HG03196 (cell line): Measurements from ENCODE around the gene DIPK2A.

Source experiments
- ATAC-seq: cut with Tn5 transposase; IDR thresholded peaks from one replicate; pipeline ENCODE4 v1.9.1; 2021; ENCODE audit not compliant: unreplicated experiment

DIPK2A gene, protein sequence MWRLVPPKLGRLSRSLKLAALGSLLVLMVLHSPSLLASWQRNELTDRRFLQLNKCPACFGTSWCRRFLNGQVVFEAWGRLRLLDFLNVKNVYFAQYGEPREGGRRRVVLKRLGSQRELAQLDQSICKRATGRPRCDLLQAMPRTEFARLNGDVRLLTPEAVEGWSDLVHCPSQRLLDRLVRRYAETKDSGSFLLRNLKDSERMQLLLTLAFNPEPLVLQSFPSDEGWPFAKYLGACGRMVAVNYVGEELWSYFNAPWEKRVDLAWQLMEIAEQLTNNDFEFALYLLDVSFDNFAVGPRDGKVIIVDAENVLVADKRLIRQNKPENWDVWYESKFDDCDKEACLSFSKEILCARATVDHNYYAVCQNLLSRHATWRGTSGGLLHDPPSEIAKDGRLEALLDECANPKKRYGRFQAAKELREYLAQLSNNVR

DNA sequence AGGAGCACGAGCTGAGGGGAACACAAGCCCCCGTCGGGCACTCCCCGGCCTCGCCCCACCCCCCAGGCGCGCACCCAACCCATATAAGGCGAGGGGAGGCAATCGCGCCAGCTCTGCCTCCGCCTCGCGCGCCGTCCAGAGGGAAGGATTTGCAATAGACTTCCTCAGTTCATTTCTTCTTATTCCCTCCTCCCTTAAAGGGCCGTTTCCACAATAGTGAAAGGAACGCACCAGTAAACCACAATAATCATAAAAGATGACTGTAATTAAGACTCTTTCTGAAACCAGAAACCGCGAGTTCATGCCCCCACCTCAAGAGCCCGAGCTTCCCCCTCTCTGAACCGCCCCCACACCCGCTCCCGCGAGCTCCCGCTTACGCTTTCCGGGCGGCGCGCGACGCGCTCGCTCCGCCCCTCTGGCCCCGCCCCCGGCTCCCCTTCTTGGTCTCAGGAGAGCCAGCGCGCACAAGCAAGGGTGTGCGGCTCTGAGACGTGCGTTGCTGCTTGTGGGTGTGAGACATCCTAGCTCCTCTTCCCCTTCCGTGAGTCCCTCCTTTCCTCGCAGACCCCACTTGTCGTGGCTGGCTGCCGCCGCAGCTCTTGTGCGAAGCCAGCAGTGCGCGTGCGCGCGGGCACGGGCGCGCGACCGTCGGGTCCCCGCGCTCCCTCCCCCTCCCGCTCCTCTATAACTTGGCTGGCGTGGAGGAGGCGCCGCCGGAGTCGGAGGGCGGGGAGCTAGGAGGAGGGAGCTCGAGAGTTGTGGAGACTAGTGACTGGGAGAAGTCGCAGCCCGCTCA lies at the start of gene DIPK2A:
Gene DIPK2A, plus strand, starts transcription at position 465 of the 796 bp plus-strand sequence. CDS start 510 bp downstream, outside the sequence.
- peak; percentile 58 for ATAC-seq

DNA sequence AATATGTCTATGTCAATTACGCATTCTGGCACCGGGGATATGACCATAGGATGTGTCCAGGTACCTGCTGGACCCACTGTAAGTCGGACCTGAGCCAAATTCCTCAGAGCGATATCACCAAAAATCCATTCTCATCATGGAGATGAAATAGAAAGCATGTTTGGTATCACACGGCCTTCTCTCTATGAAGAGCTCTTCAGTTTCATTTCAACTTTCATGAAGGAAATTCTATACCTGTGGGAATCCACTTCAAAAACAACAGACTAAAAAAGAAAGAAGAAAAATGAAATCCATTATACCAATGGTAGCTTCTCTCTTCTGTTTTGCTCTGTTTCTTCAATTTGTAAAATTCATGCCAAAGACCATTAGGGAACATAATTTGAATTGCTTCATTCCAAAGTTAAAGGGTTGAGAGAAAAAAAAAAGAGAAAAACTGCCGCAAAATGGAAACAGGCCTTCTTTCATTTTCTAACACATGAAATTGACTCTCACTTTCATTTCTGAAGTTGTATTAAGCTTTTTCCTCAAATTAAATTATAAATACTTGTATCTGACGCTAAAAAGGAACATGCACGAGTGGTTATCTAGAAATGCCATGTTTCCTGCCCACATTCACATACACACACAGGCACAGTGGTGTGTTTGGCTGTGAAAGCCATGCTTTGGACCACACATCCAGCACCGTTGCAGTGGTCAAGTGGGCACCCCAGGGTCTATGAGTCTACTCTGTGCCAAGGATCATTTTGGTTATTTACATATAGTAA lies 46.9 kb upstream of the DIPK2A start:
- ATAC-seq: peak; percentile 72

GRCh38 chr3:143928056-143928455 lies 43.6 kb upstream of the DIPK2A start:
- ATAC-seq: no peak

DNA sequence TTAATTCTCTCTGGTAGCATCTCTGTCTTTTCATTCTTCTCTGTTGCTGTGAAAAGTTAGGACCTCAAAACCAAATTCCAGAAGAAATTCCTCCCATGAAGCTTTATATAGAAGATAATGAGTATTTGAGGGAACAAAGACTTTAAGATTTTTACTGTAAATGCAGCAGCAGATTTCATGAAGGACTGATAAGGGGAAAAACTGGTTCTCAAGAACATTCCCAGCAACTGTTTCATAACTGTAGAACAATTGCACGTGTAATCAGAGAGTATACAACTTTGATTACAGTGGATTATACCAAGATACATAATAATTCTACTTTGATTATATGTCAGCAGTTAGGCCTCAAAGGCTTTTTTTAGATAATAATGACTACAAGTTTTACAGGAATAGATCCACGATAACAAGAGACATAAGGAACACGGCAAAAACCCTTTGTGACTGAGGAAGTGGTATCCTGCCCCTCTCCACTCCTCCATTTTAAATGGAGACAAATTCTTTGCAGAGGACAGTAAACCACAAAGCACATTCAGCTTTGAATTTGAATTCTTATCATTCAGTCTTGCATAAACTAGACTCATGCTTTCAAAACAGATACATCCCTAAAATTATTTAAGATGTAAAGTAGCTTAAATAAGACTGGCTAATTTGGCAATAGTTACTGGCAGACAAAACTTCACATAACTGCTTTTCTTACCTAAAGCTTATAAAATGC lies 42.9 kb upstream of the DIPK2A start:
- ATAC-seq: no peak

GRCh38 chr3:143934791-143935190 lies 36.8 kb upstream of the DIPK2A start:
- no peak for ATAC-seq

DNA sequence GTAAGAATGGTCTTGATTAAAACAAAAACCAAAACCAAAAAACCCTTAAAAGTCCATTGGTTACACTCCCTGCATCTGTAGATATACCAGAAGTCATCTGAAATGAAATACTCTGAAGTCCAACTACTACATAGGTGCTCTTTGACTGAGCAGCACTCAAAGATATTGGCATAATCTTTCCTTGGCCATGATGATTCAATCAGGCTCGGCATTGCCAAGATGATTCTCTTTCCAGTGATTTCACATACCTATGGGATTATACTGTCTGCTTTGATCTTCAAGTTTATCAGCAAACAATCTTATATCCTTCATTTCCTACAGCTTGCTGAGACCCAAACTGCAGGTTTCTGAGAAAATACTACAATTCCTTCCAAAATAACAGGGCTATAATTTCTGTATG lies 35.9 kb upstream of the DIPK2A start:
- no peak for ATAC-seq

DNA sequence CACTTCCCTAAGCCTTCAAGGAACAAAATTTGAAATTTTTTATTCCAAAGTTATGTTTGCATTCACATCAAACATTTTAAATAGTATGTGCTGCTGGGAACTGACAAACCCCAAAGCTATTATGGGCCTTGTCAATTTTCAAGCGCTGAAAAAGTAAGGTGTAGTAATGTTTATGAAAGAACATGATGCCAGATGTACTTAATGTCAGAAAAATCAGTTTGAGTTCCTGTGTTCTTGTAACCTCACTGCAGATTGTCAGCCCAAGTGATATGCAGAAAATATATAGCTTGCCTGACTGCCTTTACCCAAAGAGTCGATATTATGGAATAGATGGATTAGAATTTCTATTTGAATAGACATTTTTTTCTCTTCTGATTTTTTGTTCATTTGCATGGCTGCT lies 20.8 kb upstream of the DIPK2A start:
- no peak for ATAC-seq

DNA sequence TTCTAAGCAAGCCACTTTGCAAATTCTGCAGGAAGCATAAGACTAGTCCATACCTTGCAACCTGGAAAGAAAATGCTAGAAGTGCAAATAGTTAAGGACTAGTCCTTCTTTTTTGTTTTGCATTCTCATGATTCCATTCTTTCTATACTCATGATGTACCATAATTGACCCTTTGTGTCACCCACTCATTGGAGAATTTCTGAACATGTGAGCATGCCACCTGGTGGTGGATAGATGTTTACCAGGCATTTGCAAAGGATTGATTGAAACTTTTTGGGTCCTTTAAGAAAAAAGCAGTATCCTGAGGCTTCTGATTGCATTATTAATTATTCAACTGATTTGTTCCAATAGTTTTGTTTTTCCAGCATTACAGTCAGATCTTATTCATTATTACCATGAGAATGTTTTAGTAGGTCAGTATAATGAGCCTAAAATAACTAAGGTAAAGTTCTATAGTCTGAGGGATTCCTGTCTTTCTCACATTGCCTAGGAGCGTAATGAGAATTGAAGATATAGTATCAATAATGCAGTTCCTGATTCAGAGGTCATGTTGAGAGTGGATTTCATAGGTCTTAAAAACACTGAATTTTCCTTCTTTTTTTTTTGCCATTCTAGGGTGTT lies 20.2 kb upstream of the DIPK2A start:
- no peak for ATAC-seq

- no peak for ATAC-seq
Measured at GRCh38 chr3:143952569-143953072, 19.0 kb upstream of the DIPK2A start.

DNA sequence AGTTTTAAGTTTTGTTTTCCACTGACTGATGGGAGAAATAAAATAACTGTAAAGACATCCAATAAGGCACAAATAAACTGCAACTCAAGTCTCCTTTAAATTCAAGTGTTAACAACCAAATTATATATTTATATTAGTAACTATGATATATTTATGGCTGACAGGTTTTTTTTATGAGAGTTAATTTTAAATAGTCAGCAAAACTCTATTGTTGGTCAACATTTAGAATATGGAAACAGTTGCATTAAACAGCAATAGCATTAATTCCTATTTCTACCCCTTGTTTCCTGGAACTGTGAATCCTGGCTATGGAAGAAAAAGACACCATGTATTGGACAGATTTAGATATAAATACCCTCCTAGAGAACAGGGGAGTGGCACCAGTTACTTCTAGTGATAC lies 16.5 kb upstream of the DIPK2A start:
- no peak for ATAC-seq

- no peak for ATAC-seq
Measured at GRCh38 chr3:143956838-143957237, 14.8 kb upstream of the DIPK2A start.

- ATAC-seq: no peak
Measured at GRCh38 chr3:143957453-143957852, 14.2 kb upstream of the DIPK2A start.

- no peak for ATAC-seq
Measured at GRCh38 chr3:143958966-143959365, 12.7 kb upstream of the DIPK2A start.

- no peak for ATAC-seq
Measured at GRCh38 chr3:143961342-143961741, 10.3 kb upstream of the DIPK2A start.

DNA sequence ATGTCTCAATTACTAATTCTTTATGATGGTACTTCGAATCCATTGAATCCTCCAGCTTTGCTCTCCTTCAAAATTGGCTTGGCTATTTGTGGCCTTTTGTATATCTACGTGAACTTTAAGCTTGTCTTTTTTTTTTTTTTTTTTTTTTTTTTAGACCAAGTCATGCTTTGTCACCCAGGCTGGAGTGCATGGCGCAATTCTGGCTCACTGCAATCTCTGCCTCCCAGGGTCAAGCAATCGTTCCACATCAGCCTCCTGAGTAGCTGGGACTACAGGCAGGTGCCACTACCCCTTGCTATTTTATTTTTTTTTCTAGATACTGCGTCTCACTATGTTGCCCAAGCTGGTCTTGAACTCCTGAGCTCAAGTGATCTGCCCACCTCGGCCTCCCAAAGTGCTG lies 7.7 kb upstream of the DIPK2A start:
- ATAC-seq: no peak

GRCh38 chr3:143970773-143971358 lies 757 bp upstream of the DIPK2A start:
- no peak for ATAC-seq

GRCh38 chr3:143972155-143972504 lies 507 bp downstream of the DIPK2A start:
- no peak for ATAC-seq

- ATAC-seq: peak; percentile 33
Measured at GRCh38 chr3:143972505-143973258, 1.1 kb downstream of the DIPK2A start.
